Endothelial cell of umbilical vein (primary cell): ENCODE results near the gene ZMAT3.

Source experiments
- CTCF ChIP-seq, 2 donors: IDR thresholded peaks; 1 replicate in 1 of 2; 2 replicates in 1 of 2; pipeline ENCODE4 v1.5.1; 2011; ENCODE audit warnings: low read length in 2 of 2, mild to moderate bottlenecking in 2 of 2, moderate library complexity in 2 of 2, control low read depth in 1 of 2, inconsistent platforms in 1 of 2, low read depth in 1 of 2; ENCODE audit not compliant: insufficient read depth in 1 of 2; ENCODE audit errors: extremely low read depth in 1 of 2
- EZH2 ChIP-seq: IDR thresholded peaks from 2 replicates; pipeline ENCODE4 v1.6.1; 2012; ENCODE audit warnings: borderline replicate concordance, low read depth, mild to moderate bottlenecking, moderate library complexity, low read length, inconsistent platforms; ENCODE audit not compliant: severe bottlenecking
- MAX ChIP-seq: IDR thresholded peaks from 2 replicates; pipeline ENCODE4 v1.6.1; 2011; ENCODE audit not compliant: insufficient read depth, insufficient read length
- POLR2A ChIP-seq: IDR thresholded peaks from 2 replicates; pipeline ENCODE4 v1.6.1; 2012; ENCODE audit warnings: low read depth, mild to moderate bottlenecking, control low read depth, low read length

GRCh38 chr3:179035232-179035631, 36.4 kb downstream of the ZMAT3 start:
- TF ChIP-seq POLR2A (no peak), MAX (no peak), CTCF (IDR thresholded peaks at IDR 0.05; ENCODE audit: extremely low read depth in 1 of 2, insufficient read depth in 1 of 2, low read depth in 1 of 2, low read length in 2 of 2) (no peak), EZH2 (no peak)
